ENCODE data around the gene EVA1B.

EVA1B gene

GRCh38 chr1:36304521-36304920, 18.9 kb downstream of the EVA1B start:
- Histone ChIP-seq H3K4me3 (ENCODE audit: insufficient read length, low read depth) (no peak overlapping the region), H3K27me3 (ENCODE audit: insufficient read depth, insufficient read length) (no peaks in the 10 kb centered on the region), H3K9ac (ENCODE audit: insufficient read length, low read depth) (no peak overlapping the region), H3K36me3 (ENCODE audit: insufficient read depth, insufficient read length, low read length) (peaks cover 76% of the 10 kb centered on the region), H3K9me3 (ENCODE audit: insufficient read depth, low read length) (no peaks in the 10 kb centered on the region), H3K4me1 (ENCODE audit: insufficient read depth, insufficient read length) (peaks cover 9% of the 10 kb centered on the region)
- DNase-seq (ENCODE audit: low read depth, low spot score) = no peak
- TF ChIP-seq SUZ12 (IDR thresholded peaks at IDR 0.05; ENCODE audit: extremely low read depth, insufficient read depth, insufficient read length) (no peak), ZNF274 (IDR thresholded peaks at IDR 0.05; ENCODE audit: low read depth, low read length) (no peak), YY1 (IDR thresholded peaks at IDR 0.05; ENCODE audit: insufficient read depth, insufficient read length) (no peak)

GRCh38 chr1:36303650-36304360, 19.6 kb downstream of the EVA1B start:
- no peak overlapping the region for H3K4me3 ChIP-seq (ENCODE audit: insufficient read length, low read depth)
- H3K27me3 ChIP-seq (ENCODE audit: insufficient read depth, insufficient read length) = no peaks in the 10 kb centered on the region
- TF ChIP-seq ZNF274 (IDR thresholded peaks at IDR 0.05; ENCODE audit: low read depth, low read length) (no peak), SUZ12 (IDR thresholded peaks at IDR 0.05; ENCODE audit: extremely low read depth, insufficient read depth, insufficient read length) (no peak), YY1 (IDR thresholded peaks at IDR 0.05; ENCODE audit: insufficient read depth, insufficient read length) (no peak)
- H3K36me3 ChIP-seq (ENCODE audit: insufficient read depth, insufficient read length, low read length) = peaks cover 72% of the 10 kb centered on the region
- H3K9ac ChIP-seq (ENCODE audit: insufficient read length, low read depth) = no peak overlapping the region
- peaks cover 9% of the 10 kb centered on the region for H3K4me1 ChIP-seq (ENCODE audit: insufficient read depth, insufficient read length)
- no peak for DNase-seq (ENCODE audit: low read depth, low spot score)
- H3K9me3 ChIP-seq (ENCODE audit: insufficient read depth, low read length) = no peaks in the 10 kb centered on the region

DNA sequence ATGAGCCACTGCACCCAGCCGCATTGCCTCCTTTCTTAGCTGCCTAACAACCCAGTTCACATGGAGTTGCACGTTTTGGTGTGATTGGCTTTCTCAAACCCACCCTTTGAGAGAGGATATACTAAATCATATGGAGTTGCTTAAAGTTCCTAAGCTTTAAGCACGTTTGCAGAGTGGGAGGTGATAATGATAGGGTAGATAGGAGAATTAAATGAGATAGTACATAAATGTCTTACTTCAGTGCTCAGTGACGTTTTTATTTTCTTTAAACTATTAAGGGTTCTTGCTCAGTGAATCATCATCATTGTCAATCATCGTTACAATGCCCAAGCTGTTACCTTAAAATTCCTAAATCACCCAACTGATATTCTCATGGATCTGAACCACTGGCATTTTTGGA, 20.2 kb downstream of the EVA1B start:
- H3K36me3 ChIP-seq (ENCODE audit: insufficient read depth, insufficient read length, low read length) = peaks cover 72% of the 10 kb centered on the region

DNA sequence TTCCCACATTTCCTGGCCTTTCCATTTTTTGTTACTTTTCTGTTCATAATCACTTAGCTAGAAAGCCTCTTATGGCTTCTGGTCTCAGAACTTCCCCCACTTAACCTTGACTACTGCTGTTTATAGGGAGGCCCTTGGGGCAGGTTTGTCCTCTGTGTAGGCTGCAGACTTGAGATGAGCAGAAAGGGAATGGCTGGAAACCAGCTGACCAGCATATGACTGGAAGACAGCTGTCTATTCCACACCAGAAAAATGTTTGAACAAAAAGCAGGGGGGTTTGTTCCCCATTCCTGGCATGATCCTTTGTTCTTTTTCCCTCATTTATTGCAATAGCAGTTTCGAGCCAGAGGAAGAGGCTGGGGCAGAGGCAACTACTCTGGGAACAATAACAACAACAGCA, 22.2 kb downstream of the EVA1B start:
- no peak for DNase-seq (ENCODE audit: low read depth, low spot score)
- H3K4me3 ChIP-seq (ENCODE audit: insufficient read length, low read depth) = no peak overlapping the region
- TF ChIP-seq YY1 (IDR thresholded peaks at IDR 0.05; ENCODE audit: insufficient read depth, insufficient read length) (no peak), ZNF274 (IDR thresholded peaks at IDR 0.05; ENCODE audit: low read depth, low read length) (no peak), SUZ12 (IDR thresholded peaks at IDR 0.05; ENCODE audit: extremely low read depth, insufficient read depth, insufficient read length) (no peak)
- H3K4me1 ChIP-seq (ENCODE audit: insufficient read depth, insufficient read length) = peaks cover 3% of the 10 kb centered on the region
- no peak overlapping the region for H3K9ac ChIP-seq (ENCODE audit: insufficient read length, low read depth)
- H3K27me3 ChIP-seq (ENCODE audit: insufficient read depth, insufficient read length) = no peaks in the 10 kb centered on the region
- peaks cover 86% of the 10 kb centered on the region for H3K36me3 ChIP-seq (ENCODE audit: insufficient read depth, insufficient read length, low read length)
- H3K9me3 ChIP-seq (ENCODE audit: insufficient read depth, low read length) = no peaks in the 10 kb centered on the region

More for the DNA sequence above, 20.2 kb downstream of the EVA1B start:
- no peak overlapping the region for H3K4me3 ChIP-seq (ENCODE audit: insufficient read length, low read depth)
- no peak overlapping the region for H3K9ac ChIP-seq (ENCODE audit: insufficient read length, low read depth)
- DNase-seq (ENCODE audit: low read depth, low spot score) = no peak
- no peak for TF ChIP-seq SUZ12 (IDR thresholded peaks at IDR 0.05; ENCODE audit: extremely low read depth, insufficient read depth, insufficient read length)
- TF ChIP-seq ZNF274 (IDR thresholded peaks at IDR 0.05; ENCODE audit: low read depth, low read length) = no peak
- TF ChIP-seq YY1 (IDR thresholded peaks at IDR 0.05; ENCODE audit: insufficient read depth, insufficient read length) = no peak
- H3K4me1 ChIP-seq (ENCODE audit: insufficient read depth, insufficient read length) = peaks cover 9% of the 10 kb centered on the region
- no peaks in the 10 kb centered on the region for H3K9me3 ChIP-seq (ENCODE audit: insufficient read depth, low read length)
- no peaks in the 10 kb centered on the region for H3K27me3 ChIP-seq (ENCODE audit: insufficient read depth, insufficient read length)

GRCh38 chr1:36300526-36300925, 22.9 kb downstream of the EVA1B start:
- Histone ChIP-seq H3K9me3 (ENCODE audit: insufficient read depth, low read length) (no peaks in the 10 kb centered on the region), H3K9ac (ENCODE audit: insufficient read length, low read depth) (no peak overlapping the region), H3K4me1 (ENCODE audit: insufficient read depth, insufficient read length) (peaks cover 3% of the 10 kb centered on the region), H3K4me3 (ENCODE audit: insufficient read length, low read depth) (no peak overlapping the region), H3K27me3 (ENCODE audit: insufficient read depth, insufficient read length) (no peaks in the 10 kb centered on the region), H3K36me3 (ENCODE audit: insufficient read depth, insufficient read length, low read length) (peaks cover 93% of the 10 kb centered on the region)
- TF ChIP-seq SUZ12 (IDR thresholded peaks at IDR 0.05; ENCODE audit: extremely low read depth, insufficient read depth, insufficient read length) (no peak), ZNF274 (IDR thresholded peaks at IDR 0.05; ENCODE audit: low read depth, low read length) (no peak), YY1 (IDR thresholded peaks at IDR 0.05; ENCODE audit: insufficient read depth, insufficient read length) (no peak)
- no peak for DNase-seq (ENCODE audit: low read depth, low spot score)

- Histone ChIP-seq H3K36me3 (ENCODE audit: insufficient read depth, insufficient read length, low read length) (peaks cover 93% of the 10 kb centered on the region), H3K27me3 (ENCODE audit: insufficient read depth, insufficient read length) (no peaks in the 10 kb centered on the region), H3K9ac (ENCODE audit: insufficient read length, low read depth) (no peak overlapping the region), H3K4me1 (ENCODE audit: insufficient read depth, insufficient read length) (peaks cover 3% of the 10 kb centered on the region), H3K9me3 (ENCODE audit: insufficient read depth, low read length) (no peaks in the 10 kb centered on the region), H3K4me3 (ENCODE audit: insufficient read length, low read depth) (no peak overlapping the region)
- no peak for DNase-seq (ENCODE audit: low read depth, low spot score)
- no peak for TF ChIP-seq YY1 (IDR thresholded peaks at IDR 0.05; ENCODE audit: insufficient read depth, insufficient read length)
- no peak for TF ChIP-seq SUZ12 (IDR thresholded peaks at IDR 0.05; ENCODE audit: extremely low read depth, insufficient read depth, insufficient read length)
- TF ChIP-seq ZNF274 (IDR thresholded peaks at IDR 0.05; ENCODE audit: low read depth, low read length) = no peak
Observed at GRCh38 chr1:36298640-36299039, 24.8 kb downstream of the EVA1B start.

GRCh38 chr1:36297062-36297461, 26.4 kb downstream of the EVA1B start:
- Histone ChIP-seq H3K9me3 (ENCODE audit: insufficient read depth, low read length) (no peaks in the 10 kb centered on the region), H3K4me1 (ENCODE audit: insufficient read depth, insufficient read length) (peaks cover under 1% of the 10 kb centered on the region), H3K4me3 (ENCODE audit: insufficient read length, low read depth) (no peak overlapping the region), H3K36me3 (ENCODE audit: insufficient read depth, insufficient read length, low read length) (peaks cover 93% of the 10 kb centered on the region), H3K9ac (ENCODE audit: insufficient read length, low read depth) (no peak overlapping the region), H3K27me3 (ENCODE audit: insufficient read depth, insufficient read length) (no peaks in the 10 kb centered on the region)
- no peak for DNase-seq (ENCODE audit: low read depth, low spot score)
- TF ChIP-seq ZNF274 (IDR thresholded peaks at IDR 0.05; ENCODE audit: low read depth, low read length) (no peak), YY1 (IDR thresholded peaks at IDR 0.05; ENCODE audit: insufficient read depth, insufficient read length) (no peak), SUZ12 (IDR thresholded peaks at IDR 0.05; ENCODE audit: extremely low read depth, insufficient read depth, insufficient read length) (no peak)

All from NT2/D1 (cell line).